Uterus (tissue), 2 donors: ENCODE measurements around the gene EYS.

ENCODE experiments used
- POLR2A ChIP-seq, 2 donors: fragments of 450-650 bp; IDR thresholded peaks; one replicate each; pipeline ENCODE4 v1.6.1; 2016; ENCODE audit warnings: antibody characterized with exemption in 2 of 2, mild to moderate bottlenecking in 1 of 2, moderate library complexity in 1 of 2
- TF ChIP-seq, protein P1 (sequence below), 4 experiments: fragments of 200-600 bp in 2 of 4; fragments of 450-650 bp in 2 of 4; sonication (generic) in 2 of 4; IDR thresholded peaks; one replicate each; pipeline ENCODE4 v1.5.1; 2016 to 2019; ENCODE audit warnings: antibody characterized with exemption in 4 of 4, mild to moderate bottlenecking in 2 of 4, moderate library complexity in 1 of 4

DNA sequence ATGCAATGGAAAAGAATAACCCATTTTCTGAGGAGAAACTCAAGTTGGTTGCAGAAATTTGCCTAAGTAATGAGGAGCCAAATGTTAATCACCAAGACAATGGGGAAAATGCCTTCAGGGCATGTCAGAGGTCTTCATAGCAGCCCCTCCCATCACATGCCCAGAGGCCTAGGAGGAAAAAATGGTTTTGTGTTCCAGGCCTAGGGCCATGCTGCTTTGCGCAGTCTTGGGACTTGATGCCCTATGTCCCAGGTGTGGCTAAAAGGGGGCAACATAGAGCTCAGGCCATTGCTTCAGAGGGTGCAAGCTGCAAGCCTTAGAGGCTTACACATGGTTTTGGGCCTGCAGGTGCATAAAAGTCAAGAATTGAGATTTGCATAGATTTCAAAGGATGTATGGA, 485.9 kb downstream of the EYS start:
- TF ChIP-seq, protein P1, sequence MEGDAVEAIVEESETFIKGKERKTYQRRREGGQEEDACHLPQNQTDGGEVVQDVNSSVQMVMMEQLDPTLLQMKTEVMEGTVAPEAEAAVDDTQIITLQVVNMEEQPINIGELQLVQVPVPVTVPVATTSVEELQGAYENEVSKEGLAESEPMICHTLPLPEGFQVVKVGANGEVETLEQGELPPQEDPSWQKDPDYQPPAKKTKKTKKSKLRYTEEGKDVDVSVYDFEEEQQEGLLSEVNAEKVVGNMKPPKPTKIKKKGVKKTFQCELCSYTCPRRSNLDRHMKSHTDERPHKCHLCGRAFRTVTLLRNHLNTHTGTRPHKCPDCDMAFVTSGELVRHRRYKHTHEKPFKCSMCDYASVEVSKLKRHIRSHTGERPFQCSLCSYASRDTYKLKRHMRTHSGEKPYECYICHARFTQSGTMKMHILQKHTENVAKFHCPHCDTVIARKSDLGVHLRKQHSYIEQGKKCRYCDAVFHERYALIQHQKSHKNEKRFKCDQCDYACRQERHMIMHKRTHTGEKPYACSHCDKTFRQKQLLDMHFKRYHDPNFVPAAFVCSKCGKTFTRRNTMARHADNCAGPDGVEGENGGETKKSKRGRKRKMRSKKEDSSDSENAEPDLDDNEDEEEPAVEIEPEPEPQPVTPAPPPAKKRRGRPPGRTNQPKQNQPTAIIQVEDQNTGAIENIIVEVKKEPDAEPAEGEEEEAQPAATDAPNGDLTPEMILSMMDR (IDR thresholded peaks at IDR 0.05): no peak
- TF ChIP-seq POLR2A (IDR thresholded peaks at IDR 0.05): no peak
